Mesenteric fat pad (tissue), 1 donor: ENCODE measurements around the gene PTPRCAP. TPM values are rescaled to one million over a fixed set of nuclear protein-coding genes. Genes with fewer than 3 reads are reported as not detected.
"Not testable (repeated sequence)": the region's sequence is repeated elsewhere in the genome, so short reads cannot be mapped to it uniquely, and the experiment has no call there.

Experiments used
- DNase-seq: peaks from one replicate; pipeline ENCODE4 v3.0.0-alpha.2; 2020; ENCODE audit warnings: low spot score
- long read RNA-seq: library from polyadenylated mRNA; unstranded; transcript quantifications from one replicate; pipeline ENCODE4 v2.0.0, GENCODE V29; 2020
- total RNA-seq: library from RNA; stranded (reverse); fragmentation: NEBNext Ultra II Directional; extraction: Animal tissue kit (Norgen Biotek cat#: 25700); gene quantifications from one replicate; pipeline ENCODE4 v1.2.1, GENCODE V29; 2021
- donor health status: DM: yes; HTN: yes; CAD: no.

Gene PTPRCAP, protein sequence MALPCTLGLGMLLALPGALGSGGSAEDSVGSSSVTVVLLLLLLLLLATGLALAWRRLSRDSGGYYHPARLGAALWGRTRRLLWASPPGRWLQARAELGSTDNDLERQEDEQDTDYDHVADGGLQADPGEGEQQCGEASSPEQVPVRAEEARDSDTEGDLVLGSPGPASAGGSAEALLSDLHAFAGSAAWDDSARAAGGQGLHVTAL
- total RNA-seq = 3.3 TPM
- long read RNA-seq, partial matches to known transcripts = 0 of 1 reads
- long read RNA-seq, other reads (novel, unspliced or antisense) = 0 of 1 reads

DNA sequence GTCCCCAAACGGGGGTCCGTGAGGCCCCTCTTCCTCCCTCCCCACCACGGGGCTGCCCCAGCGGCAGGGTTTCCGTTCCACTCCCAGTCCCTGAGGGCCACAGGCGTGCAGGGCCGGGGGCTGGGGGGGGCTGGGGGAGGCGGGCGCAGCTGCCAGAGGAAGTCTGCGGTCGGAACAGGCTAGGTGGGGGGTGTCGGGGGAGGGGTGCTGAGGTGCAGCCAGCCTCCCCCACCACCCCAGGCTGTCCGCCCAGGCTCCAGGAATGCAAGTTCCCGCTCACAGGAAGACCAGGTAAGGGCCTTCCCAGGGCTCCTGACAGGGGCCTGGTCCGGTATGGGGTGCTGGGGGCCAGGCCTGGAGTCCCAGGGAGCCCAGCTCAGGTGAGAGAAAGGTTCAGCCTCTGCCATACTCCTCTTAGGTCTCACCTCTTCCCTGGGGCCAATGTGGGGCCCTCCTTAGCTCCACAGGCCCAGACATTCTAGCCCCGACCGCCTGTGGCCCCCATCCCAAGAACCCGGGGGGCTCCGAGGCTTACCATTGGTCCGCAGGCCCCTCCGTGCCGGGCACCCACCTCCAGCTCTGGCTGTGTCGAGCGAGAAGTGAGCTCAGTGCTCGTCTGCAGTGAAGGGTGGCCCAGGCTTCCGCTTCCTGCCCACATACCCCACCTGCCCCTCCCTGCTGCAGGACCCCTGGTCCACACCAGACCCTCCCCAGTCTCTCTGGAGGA is at the start of gene PTPRCAP:
PTPRCAP (minus strand) TSS at position 601 of the 727 bp plus-strand sequence; CDS start at position 538, 63 bp downstream.
- no peak for DNase-seq

DNA sequence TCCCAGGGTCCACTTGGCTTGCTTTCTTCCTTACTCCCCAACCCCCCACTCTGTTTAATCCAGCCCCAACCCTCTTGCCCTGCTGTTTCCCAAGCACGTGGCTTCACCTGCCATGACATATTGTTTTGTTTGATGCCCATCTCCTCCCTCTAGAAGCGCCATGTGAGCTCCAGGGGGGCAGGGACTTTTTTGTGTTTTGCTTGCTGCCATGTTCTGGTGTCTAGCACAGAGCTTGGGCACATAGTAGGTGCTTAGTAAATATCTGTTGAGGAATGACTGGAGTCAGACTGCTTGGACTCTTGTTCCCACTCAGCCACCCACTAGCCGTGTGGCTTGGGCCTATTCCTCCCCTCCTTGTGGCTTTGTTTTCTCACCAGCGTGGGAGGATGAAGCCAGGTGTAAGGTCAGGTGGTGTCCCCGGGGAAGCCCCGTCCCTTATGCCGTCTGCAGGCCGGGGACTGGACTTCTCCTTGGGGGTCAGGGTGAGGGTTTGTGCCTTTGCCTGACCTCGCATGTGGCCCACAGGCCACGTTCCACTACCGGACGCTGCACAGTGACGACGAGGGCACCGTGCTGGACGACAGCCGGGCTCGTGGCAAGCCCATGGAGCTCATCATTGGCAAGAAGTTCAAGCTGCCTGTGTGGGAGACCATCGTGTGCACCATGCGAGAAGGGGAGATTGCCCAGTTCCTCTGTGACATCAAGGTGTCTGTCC is 49.2 kb upstream of the PTPRCAP start:
- no peak for DNase-seq

DNA sequence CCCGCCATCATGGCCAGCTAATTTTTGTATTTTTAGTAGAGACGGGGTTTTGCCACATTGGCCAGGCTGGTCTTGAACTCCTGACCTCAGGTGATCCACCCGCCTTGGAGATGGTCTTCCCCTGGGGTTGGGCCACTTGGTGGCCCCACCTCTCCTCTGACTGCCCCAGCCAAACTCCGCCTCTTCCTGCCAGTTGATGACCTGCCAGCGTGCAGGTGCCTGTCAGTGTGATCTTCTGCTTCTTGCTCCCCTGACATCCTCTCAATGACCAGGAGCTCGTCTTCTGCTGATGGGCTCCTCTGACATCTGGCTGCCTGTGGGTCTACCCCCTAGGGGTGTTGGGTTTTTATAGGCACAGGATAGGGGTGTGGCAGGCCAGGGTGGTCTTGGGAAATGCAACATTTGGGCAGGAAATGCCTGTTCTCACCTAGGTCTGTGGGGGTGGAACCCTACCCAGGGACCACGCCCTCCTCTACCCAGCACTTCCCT is 48.4 kb upstream of the PTPRCAP start:
- DNase-seq = not testable (repeated sequence)

DNA sequence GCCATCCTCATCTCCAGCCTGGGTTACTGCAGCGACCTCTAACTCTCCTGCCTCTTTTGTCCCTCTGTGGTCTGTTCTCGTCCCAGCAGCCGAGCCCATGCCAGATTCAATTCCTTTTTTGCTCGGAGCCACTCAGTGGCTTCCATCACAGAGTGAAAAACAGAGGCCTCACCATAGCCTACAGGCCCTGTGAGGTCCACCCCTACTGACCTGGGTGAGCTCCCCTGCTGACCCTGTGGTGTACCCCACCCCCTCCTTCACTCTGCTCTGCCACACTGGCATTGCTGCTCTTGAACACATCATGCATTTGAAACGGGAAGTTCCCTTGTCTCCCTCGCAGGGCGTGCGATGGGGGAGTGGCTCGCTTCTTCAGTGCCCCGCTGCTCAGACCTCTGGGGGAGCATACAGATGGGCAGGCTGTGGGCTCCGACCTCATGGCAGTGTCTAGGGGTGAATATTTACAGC is 47.4 kb upstream of the PTPRCAP start:
- DNase-seq = no peak

DNA sequence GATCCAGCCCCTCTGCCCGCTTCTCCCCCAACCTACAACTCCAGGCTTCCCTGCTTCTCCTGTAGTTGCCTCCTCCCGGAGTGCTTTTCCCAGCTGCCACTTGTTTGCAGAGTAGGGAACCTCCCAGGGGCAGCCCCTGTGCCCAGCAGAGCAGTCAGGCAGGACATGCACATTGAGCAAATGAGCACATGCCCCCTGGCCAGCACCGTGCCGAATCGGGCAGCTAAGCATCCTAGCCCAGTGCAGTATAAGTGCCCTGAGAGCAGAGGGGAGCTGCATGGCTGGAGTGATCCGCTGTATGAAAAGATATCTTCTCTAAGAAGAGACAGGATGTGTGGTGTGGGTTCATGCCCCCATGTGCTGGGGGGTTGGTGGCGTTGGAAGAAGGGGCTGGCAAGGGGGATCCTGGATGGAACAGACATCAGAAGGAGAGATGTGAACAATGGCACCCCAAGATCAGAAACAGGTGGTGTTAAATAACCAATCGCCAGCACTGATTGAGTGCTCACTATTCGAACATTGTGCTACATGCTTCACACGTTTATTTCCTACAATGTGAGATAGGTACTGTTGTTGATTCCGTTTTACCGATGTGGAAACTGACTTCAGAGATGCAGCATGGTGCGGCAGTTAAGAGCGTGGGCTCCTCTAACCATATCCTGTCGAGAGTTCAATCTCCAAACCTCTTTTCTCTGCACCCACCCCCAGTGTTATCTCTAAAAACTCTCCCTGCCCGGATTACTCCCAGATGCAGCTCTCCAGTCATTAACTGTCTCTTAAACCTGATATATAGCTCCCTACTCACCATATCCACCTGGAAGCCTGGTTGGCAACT is 46.6 kb upstream of the PTPRCAP start:
- no peak for DNase-seq

DNA sequence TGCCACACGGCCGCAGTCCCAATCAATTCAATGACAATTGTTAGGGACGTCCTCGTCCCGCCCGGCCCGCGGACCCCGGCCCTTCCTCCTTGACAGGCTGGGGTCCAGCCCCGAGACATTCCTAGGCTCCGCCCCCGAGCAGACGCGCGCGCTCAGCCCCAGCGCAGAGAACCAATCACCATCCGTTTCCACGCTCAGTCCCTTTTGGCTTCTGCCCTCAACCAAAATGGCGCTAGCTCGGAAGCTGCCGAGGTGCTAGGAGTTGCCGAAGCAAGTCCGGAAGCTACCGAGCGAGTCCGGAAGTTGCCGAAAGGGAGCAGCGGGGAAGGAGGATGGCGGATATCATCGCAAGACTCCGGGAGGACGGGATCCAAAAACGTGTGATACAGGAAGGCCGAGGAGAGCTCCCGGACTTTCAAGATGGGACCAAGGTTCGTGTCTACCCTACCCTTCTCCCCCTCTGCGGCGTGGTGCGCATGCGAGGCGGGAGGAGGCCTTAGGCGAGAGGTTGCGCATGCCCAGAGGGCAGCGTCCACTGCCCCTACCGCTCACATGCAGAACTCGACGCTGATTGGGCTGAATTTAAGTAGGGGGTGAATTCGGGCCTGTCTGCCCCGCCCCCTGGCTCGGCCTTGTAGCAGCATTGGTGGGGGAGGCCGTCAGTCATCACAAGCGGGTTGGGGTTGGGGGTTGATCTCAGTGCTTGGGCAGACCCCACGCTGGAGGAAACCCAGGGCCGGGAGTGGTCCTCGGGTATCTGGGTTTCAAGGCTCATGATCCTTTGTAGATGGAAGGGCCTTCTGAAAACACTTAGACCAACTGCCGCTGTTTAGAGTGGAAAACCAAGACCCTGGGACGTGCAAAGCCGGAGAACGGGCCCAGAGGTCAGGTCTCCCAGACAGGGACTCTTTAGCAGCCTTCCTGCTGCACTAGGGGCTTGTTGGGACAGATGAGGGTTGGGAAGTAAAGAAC is 45.6 kb upstream of the PTPRCAP start, which contains the start of gene AIP:
AIP (plus strand) TSS at position 200 of the 972 bp plus-strand sequence; CDS start at position 333, 133 bp downstream.
- peak; percentile 98 for DNase-seq

DNA sequence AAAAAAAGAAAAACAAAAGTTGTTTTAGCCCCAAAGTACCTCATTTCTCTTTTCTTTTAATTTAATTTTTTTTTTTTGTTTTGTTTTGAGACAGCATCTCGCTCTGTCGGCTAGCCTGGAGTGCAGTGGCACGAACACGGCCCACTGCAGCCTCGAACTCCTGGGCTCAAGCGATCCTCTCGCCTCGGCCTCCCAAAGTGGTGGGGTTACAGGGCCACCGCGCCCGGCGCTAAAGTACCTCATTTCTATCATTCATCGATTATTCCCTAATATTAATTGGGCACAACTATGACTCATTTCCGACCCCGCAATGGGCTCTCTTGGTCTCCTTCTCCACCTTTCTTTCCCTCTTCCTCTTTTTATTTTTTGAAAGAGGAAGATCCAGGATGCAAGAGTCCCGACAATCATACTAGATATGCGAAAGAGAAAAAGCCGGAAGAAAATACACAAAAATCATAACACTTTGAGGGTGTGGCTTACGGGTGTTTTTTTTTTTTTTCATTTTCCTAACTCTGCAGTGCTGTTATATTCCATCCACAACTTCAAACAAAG is 44.9 kb upstream of the PTPRCAP start:
- no peak for DNase-seq

DNA sequence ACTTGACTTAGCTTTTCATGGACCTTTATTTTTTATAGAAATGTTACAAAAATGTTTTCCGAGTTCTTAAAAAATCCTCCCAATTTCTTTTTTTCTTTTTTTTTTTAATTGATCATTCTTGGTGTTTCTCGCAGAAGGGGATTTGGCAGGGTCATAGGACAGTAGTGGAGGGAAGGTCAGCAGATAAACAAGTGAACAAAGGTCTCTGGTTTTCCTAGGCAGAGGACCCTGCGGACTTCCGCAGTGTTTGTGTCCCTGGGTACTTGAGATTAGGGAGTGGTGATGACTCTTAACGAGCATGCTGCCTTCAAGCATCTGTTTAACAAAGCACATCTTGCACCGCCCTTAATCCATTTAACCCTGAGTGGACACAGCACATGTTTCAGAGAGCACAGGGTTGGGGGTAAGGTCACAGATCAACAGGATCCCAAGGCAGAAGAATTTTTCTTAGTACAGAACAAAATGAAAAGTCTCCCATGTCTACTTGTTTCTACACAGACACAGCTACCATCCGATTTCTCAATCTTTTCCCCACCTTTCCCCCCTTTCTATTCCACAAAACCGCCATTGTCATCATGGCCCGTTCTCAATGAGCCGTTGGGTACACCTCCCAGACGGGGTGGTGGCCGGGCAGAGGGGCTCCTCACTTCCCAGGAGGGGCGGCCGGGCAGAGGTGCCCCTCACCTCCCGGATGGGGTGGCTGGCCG is 40.0 kb upstream of the PTPRCAP start:
- DNase-seq = not testable (repeated sequence)

DNA sequence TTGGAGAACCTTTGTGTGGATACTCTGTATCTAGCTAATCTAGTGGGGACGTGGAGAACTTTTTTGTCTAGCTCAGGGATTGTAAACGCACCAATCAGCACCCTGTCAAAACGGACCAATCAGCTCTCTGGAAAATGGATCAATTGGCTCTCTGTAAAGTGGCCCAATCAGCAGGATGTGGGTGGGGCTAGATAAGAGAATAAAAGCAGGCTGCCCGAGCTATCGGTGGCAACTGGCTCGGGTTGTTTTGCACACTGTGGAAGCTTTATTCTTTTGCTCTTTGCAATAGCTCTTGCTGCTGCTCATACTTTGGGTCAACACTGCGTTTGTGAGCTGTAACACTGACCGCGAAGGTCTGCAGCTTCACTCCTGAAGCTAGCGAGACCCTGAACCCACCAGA is 39.2 kb upstream of the PTPRCAP start:
- DNase-seq = not testable (repeated sequence)

DNA sequence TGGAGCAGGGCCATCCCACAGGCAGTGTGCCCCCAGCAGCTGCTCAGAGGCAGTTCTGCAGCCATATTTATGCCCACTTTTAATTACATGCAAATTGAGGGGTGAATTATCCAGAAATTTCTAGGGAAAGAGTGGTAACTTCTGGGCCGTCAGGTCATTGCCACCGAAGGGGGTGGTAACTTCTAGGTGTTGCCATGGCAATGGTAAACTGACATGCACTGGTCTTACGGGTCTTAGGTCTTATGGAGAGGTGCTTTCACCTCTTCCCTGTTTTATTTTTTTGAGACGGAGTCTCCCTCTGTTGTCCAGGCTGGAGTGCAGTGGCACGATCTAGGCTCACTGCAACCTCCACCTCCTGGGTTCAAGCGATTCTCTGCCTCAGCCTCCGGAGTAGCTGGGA is 35.4 kb upstream of the PTPRCAP start:
- no peak for DNase-seq

DNA sequence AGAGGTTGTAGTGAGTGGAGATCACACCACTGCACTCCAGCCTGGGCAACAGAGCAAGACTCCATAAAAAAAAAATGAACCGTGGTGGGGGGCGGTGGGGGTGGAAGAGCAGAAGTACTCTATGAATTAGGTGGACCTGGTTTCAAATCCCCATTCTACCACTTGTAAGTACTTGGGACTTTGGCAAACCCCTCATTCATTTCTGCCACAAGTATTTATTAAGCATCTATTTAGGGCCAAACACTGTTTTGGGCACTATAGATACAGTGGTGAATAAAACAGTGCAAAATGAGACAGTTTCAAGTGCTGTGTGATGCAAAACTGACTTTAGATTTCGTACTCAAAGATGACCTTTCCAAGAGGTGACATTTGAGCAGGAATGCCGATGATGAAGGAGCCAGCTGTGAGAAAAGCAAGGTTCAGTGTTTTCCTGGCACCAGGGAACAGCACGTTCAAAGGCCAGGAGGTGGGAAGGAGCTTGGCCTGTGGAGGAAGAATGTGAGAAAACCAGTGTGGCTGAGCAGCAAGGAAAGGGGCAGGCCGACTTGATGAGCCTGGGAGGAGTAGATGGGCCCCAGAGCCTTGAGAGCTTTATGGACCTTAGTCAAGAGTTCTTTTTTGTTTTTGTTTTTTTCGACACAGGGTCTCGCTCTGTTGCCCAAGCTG is 33.0 kb upstream of the PTPRCAP start:
- DNase-seq = no peak

DNA sequence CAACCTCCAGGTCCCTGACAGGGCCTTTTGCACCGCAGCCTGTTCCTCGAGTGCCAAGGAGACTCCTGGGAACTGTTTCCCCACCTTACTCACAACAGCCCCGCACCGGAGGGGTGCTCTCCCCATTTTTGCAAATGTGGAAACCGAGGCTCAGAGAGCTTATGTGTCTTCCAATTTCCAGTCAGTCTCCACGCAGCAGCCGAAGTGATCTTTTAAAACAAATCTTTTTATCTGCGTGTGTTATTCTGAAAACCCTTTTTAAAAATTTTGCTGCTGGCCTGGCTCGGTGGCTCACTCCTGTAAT is 32.0 kb upstream of the PTPRCAP start:
- DNase-seq = no peak

DNA sequence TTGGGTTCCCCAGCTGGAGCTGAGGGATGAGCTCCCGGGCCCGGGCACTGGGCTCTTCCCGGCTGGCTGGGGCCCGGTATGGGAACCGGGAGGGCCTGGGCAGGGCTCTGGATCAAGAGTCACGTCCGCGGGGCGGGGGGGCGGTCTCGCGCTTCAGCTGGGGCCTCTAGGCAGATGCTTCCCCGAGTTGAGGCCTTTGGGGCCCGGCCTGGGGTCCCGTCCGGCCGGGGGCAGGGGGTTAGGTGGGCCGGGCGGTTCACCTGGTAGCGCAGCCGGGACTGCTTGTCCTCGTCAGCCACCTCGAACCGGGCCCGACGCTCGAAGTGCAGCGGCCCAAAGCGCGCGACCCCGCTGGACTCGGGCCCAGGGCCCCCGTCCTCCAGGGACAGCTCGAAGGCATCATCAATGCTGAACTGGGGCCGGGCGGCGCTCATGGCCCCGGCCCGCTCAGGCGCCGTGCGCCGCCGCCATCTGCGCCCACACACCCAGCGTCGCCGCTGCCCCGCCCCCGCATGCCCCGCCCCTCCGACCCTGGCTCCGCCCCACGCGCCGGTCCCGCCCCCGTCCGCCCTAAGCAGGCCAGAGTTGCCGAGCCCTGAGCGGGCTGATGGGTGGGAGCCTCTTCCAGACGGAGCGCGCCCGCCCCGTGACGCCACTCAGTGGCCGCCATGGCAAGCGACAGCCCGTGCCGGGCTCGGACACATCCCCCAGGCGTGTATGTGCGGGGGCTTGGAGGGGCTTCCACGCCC is 31.5 kb upstream of the PTPRCAP start, which contains the start of gene TMEM134:
TMEM134 (minus strand) TSS at position 493 of the 749 bp plus-strand sequence; CDS start at position 434, 59 bp downstream.
- peak; percentile 98 for DNase-seq

DNA sequence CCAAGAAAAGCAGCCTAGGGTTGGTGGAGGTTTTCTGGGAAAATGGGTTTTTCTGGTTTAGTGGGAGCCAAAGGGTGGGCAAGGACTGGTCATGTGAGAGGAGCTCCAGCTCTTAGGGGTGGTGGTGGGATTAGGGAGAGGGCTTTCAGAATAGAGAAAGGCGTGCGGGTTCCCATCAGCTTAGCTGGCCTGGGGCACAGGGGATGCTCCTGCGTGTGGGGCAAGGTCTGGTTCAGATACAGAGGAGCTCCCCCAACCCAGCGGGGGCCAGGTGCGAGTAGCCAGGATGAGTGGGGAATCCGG is 30.9 kb upstream of the PTPRCAP start:
- no peak for DNase-seq

DNA sequence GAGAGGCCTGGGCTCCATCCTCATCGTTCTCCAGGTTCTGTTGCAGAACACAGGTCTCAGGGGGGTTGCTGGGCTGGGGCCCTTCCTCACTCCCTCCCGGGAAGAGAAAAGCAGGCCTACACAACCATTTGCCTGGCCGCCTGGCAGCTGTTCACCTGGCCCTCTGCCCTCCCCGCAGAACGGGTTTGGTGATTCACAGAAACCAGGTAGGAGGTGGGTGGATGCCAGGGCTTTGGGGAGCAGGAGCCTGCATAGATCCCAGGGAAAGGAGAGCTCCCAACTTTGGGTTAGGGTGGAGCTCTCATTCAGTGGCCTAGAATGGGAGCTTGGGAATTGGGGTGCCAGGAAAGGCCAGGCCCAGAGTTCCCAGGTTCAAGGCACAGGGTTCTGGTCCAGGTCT is 30.6 kb upstream of the PTPRCAP start:
- DNase-seq = no peak

DNA sequence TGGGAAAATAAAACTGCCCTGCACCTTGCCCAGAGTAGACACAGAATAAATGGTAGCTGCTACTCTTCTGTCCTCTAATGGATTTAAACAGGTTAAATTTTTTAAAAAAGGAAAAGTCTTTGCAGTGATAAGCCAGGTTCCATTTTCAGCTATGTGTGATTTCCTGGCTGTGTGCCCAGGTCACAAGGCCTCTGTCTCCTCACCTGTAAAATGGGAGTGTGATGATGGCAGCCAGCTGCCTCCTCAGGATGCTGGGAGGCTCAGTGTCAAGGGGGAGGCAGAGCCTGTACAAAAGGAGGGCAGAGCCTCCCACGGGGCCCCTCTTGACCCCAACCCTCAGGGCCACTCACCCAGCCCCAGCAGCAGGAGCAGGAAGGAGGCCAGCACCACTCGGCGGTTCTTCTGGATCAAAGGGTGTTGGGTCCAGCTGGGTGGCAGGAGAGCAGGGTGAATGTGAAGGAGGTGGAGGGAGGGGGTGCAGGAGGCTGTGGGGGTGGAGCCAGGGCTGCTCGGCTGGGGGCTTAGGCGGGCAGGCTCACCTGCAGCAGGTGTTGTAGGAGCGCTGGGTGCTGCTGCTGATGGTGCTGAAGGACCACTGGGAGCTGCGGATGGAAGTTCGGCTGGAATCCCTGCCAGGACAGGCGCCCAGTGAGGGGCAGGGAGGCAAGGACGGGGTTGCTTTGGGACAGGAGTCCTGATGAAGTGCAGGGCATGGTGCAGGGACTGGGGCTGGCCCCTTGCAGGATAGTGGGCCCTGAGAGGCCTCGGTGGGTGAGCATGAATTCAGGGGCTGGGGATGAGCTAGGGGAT is 29.7 kb upstream of the PTPRCAP start:
- no peak for DNase-seq

DNA sequence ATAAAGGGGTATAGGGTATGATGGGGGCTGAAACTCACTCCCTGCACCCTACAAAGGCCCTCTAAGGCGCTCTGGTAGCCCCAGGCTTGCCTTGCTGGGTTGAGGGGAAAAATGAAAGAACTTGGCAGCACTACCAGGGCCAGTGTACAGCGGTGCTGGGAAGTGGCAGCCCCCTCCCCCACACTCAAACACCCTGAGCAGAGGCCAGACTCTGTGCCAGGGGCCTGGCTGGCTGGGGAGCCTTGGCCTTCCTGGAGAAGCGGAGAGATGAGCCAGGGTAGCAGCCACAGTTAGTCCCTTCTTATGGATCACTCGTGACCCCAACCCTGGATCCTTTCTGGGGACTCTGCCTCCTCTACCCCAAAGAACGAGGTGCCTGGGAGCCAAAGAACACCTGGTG is 28.9 kb upstream of the PTPRCAP start:
- no peak for DNase-seq
